Frontal cortex (tissue), 4 donors: ENCODE results near the gene EID1. TPM values are rescaled to one million over a fixed set of nuclear protein-coding genes. Genes with fewer than 3 reads are reported as not detected.

Source experiments
- DNase-seq, 2 donors: peaks; one replicate each; pipeline ENCODE4 v3.0.0; 2012; ENCODE audit warnings: low spot score in 2 of 2
- FAIRE-seq: peaks from 2 replicates; lab custom pipeline; 2012; peaks lifted over from hg19 to GRCh38; lab: Jason Lieb, UNC
- total RNA-seq: library from RNA; depleted of rRNA; stranded (reverse); fragments of >200 nt; gene quantifications from one replicate; pipeline ENCODE4 v1.2.3, GENCODE V29; 2014
- donor health status: control.
- donor health status: control.
- donor health status: control.

EID1 gene
- total RNA-seq, 1 donor from 2014 or later = 278 TPM

DNA sequence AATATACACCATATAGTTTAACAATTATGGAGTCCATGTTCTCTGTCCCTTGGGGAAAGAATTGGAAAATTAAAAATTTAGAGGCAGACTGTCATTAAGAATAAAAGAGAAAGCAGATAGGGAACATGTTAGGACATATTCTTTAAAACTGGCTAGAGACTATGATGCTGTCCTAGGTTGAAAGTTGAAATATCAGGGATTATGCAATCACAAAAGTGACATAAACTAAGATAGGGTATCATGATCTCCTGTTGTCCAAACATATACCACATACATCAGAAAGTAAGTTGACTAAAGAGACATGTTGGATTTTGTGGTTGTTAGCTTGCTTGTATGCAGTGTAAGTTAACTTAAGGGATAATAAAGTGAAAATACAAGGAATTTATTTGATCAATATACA is 9.9 kb upstream of the EID1 start:
- FAIRE-seq (no peak), DNase-seq (no peak)

DNA sequence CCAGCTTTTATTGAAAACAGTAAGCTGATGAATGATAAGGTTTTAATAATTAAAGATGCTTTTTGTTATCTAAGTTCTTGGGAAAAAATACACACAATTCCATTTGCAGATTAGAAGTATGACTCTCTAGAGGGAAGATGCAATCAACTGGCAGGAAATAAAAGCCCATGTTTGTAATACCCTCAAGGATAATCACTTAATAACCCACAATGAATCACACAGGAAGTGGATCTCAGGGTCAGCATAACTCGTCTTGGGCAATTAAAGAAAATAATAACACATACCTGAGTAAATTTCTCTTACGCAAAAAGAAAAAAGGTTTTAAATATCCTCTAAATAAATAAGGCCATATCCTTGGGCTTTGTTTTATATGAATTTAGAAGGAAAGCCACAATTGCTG is 9.4 kb upstream of the EID1 start:
- no peak for DNase-seq
- FAIRE-seq = no peak

DNA sequence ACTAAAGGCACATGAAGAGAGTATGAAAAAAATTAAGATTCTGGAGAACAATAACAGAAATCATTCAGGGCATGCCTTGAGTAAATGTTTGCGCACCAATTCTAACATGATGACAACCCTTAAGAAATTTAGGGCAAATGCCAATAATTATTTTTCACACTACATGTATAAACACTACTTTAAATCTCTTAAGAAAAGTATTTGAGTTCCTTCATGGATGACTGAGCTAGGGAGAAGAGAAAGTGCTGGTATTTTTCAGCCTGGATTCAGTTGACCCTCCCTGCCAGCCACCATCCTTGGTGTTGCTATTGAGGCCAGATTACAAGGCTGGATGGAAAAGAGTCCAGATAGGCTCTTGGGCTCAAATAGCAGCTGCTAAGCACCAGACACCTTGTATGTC is 8.0 kb upstream of the EID1 start:
- DNase-seq (no peak), FAIRE-seq (no peak)

DNA sequence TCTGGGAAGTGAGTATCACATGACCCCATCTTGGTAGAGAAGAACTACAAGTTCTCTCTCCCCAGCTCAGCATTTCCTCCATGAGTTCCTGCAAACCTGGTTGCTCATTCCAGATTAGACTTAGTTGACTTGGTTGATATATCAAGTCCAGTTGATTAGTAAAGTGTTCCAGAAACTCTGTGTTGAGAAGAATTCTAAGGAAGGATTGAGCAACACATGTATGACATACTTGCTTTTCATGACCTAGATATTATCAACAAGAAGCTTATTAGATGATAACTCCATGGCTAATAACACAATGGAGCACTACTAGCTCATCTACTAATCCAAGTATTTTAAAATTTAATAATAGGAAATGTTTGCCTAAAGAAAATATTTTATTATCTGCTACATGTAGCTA is 6.4 kb upstream of the EID1 start:
- FAIRE-seq = no peak
- DNase-seq = no peak

DNA sequence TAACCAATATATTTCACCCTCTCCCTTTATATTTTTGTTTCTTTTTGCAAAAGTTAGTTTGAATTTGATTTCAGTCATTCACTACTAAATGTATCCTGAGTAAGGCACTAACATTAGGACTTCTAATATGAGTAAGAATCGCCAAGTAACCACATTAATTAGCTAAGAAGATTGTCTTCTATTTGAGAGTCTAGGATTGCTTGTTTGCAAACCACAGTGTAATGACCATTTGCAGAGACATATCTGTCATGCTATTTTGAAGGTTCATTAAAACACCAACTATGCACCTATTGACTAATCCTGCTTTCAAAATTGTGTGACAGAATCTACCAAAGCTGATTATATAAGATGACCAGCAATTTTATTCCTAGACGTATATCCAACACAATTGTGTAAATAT is 5.3 kb upstream of the EID1 start:
- FAIRE-seq (no peak), DNase-seq (no peak)

DNA sequence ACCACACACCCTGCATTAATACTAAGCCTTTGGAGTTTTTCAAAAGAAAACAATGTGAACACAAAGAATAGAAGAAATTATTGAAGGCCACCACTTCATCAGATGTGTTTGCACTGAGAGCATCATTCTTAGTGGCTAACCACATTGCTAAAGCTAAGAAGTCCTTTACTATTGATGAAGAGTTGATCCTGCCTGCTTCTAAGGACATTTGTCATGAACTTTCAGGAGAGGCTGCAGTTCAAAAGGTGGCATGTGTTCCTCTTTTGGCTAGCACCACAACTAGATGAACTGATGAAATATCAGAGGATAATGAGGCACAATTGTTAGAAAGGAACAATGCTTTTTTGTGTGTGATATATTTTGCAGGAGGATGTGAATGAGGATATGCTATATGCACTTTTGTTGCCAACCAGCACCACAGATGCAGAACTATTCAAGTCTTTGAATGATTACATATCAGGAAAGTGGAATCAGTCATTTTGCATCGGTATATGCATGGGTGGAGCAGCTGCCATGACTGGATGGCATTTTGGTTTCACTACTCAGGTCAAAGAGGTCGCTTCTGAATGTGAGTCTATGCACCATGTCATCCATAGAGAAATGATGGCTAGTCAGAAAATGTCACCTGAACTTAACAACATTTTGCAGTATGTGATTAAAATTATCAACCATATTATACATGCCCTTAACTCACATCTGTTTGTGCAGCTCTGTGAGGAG is 2.5 kb upstream of the EID1 start:
- FAIRE-seq (no peak), DNase-seq (no peak)

DNA sequence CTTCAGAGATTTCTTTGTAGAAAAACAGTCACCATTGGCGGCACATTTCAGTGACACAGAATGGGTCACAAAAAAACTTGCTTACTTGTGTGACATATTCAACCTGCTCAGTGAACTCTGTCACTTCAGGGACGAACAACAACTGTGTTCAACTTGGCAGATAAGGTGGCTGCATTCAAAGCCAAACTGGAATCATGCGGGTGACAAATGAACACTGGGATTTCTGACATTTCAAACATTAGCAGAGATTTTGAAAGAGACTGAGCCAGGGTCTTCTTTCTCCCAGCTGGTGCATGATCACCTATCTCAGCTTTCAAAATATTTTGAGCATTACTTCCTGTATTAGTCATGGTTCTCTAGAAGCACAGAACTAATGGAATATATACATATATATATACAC is 1.9 kb upstream of the EID1 start:
- no peak for DNase-seq
- FAIRE-seq = no peak

DNA sequence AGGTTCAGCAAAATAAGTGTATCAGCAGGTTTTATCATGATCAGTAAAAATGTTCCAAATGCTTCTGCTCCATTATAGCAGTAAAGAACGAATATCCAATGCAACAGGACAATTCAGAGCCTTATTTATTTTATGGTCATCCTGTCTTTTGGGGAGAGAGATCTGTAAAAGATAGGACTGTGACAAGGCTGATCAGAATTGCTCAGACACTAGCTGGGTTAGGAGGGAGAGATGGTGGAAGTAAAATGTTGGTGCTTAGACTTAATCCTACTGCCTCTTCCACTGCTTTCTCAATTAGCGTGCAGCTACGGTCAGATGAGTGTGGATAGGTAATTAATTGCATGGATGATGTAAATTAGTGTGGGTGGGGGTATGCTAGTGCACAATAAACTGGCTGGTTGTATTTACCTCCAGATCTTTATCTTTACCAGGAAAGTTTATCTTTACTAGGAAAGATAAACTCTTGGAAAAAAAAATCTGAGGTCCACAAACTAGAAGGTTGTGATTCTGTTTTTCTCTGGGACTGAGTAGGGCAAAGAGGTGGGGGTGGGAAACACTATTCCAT is 2.2 kb downstream of the EID1 start:
- no peak for DNase-seq
- FAIRE-seq = no peak

DNA sequence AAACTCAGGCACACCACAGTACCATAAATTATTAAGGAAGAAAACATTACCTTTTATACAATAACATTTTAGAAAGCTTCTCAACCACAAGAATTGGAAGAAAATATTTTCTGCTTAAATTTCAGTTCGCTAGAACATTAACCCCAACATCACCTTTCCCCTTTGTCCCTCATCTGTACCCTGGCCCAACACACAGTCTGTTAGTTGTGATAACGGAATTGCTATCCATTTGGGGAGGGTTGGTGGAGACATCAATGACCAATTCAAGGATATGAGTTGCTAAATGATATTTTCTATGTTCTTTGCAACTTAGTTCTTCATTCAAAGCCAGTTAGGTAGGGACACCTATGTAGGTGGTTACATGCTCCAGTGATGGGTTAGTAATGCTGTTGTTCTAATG is 5.8 kb downstream of the EID1 start:
- DNase-seq (no peak), FAIRE-seq (no peak)

DNA sequence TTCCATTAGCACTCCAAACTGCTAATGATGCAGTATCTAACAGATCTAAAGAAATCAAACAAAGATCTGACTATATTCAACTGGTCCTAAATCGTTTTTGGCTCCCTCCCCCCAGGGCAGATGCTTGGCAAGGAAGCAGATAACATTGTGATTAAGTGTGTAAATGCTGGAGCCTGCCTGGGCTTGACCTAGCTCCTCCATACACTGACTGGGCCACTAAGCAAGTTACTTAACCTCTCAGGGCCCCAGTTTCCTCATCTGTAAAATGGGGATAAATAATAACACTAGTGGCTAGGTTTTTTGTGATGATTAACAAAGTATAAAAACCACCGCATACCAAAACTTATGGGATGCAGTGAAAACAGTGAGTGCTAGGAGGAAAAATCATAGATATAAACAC is 9.2 kb downstream of the EID1 start:
- FAIRE-seq = no peak

DNA sequence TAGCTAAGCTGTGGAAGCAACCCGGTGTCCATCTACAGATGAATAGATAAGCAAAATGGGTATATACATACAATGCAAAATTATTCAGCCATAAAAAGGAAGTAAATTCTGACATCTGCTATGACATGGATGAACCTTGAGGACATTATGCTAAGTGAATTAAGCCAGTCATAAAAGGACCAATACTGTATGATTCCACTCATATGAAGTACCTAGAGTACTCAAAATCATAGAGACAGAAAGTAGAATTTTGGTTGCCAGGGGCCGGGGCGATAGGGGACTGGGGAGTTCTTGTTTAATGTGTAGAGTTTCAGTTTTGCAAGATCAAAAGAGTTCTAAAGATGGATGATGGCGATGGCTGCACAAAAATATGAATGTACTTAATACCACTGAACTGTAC is 10.3 kb downstream of the EID1 start:
- DNase-seq (no peak), FAIRE-seq (no peak)

More for the DNA sequence above, 9.2 kb downstream of the EID1 start:
- DNase-seq = no peak

DNA sequence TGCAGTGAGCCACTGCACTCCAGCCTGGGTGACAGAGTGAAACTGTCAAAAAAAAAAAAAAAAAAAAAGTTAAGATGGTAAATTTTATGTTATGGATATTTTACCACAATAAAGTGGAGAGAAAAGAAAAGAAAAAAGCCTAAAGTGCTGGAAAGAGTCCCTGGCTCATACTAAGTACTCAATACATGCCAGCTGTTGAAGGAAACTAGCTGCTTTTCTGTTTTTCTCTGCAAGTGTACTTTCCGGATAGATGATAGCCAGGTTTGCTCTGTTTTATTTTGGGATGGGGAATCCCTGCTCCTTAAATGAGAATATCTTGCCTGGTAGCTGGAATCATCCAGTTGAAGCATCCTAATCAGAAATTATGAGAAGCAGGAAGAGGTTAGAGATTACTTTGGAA is 10.9 kb downstream of the EID1 start:
- FAIRE-seq = no peak

DNA sequence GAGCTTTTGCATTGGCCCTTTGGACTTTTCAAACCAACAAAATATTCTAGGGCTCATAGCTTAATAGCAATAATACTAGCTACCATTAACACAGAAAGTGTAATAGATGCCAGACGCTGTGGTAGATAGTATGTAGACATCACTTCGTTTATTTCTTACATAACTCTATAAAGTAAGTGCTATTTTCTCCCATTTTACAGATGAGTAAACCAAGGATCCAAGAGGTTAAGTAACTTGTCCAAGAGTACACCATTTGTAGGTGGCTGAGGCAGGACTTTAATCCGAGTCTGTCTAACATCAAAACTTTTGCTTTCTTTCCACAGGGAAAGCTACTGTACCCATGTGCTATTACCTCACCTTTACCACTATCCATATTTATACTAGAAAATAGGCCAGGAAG is 12.0 kb downstream of the EID1 start:
- FAIRE-seq (no peak), DNase-seq (no peak)

More for the DNA sequence above, 10.9 kb downstream of the EID1 start:
- DNase-seq = no peak

DNA sequence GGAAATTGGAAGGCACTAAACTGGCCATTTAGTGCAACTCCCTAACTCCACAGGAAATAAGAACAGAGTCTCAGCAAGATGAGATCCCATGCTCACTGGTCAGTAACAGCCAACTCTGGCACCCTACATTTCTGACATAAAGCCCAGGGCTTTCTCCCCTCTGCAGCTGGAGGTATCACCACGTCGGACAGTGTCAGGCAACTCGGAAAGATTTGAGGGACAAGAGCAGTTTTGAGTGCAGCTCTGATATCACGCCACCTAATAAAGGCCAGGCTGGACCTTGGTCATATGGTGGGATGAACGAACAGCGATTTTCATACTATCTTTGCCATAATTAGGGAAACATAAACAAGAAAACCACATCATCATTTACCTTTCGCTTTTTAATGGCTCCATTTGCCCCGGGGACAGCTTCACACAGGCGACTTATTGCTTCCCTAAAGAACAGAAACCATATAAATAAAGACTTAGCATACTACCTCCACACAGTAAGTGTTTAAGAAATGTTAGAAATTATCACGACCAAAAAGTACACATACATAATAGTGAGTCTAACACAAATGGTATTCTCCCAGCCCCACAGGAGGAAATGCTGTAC is 12.5 kb downstream of the EID1 start:
- FAIRE-seq (no peak), DNase-seq (no peak)

DNA sequence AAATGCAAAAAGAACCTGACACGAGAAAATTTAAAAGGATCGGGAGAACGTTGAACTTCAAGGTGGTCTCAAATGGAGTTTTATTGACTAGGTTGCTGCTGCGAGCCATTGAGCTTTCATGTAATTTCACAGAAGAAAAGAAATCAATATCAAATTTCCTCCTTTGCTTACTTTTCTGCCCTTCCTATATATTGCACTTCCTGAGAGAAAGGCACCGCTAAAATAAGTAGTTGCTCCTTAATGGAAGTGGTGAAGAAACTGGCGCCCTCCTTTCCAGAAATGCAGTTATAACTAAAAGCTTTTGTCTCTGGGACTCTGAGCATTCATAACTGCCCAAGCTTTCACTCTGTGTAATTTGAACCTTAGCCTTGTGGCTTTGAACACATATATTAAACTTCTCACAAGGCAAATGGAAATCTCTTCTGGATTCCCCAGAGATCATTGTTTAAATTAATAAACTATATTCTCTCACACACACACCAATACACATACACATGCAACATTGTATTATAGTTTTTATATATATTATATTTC is 13.4 kb downstream of the EID1 start:
- DNase-seq (no peak), FAIRE-seq (no peak)

DNA sequence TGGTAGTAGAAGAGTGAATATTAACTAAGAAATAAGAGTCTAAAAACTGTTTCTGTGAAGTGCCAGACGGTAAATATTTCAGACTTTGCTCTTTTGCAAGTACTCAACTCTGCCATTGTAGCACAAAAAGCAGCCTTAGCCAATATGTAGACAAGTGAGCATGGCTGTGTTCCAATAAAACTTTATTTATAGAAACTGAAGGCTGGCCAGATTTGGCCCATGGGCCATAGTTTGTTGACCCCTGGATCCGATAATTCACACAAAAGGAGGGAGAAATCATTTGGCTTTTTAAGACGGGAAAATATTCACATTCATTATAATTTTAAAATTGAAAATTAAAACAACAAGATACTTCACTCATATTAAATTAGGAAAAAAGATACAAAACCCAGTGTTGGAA is 15.4 kb downstream of the EID1 start:
- DNase-seq = no peak
- FAIRE-seq = no peak

DNA sequence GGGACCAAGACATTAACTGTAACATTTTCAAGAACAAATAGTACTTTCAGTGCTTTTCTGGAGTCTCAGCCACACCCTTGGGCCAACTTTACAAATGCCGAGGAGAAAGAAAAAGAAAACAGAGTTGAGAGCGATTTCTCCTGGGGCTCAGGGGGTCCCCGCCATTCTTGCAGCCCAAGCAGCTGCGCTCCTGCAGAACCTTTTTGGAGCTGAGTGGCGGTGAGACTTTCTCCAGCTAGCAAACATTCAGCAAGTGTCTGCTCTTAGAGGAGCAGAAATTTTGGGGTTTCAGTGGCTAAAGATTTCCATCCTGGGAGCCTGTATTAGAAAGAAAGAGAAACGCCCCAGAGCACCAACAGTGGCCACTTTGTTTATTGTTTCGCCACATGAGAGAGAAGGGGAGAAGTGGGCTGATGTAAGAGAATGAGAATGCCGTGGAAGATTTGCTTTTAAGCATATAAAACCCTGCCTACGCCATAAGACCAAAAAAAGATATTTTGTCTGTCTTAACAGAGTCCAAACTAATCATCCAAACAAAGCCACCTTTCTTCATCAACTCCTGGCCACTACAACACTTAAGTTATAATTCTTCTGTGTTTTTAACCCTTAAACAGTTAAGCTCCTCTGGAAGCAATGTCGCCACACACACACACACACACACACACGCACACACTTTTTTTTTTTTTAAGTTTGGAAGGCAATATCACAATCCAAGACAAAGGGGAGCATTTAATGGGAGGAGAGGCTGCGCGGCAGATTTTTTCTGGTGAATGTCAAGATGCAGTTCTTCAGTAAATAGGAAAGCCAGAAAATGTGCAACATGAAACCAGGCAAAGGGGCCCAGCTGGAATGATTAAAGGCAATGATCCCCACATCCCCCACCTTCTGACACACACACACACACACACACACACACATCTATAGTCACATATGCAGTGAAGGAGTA is 19.2 kb downstream of the EID1 start:
- no peak for FAIRE-seq

DNA sequence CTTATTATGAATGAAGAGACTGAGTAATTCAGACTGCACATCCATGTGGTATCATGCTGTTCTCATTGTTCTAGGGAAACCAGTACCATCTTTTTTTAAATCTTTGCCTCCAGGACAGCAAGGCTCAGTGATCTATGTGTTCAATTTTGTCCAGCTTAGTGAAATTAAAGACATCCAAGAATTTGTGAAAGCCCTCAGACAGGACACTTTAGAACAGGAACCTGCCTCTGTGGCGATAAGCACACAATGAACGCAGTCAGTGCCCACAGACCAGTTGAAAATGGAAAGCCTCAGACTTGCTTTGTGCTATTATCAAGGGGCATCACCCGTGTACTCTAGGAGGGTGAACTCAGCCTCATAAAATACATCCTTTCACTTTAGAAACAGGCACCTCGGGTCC is 20.1 kb downstream of the EID1 start:
- DNase-seq = no peak
- no peak for FAIRE-seq

More for the DNA sequence above, 19.2 kb downstream of the EID1 start:
- peak; percentile 22 to 27 for DNase-seq

DNA sequence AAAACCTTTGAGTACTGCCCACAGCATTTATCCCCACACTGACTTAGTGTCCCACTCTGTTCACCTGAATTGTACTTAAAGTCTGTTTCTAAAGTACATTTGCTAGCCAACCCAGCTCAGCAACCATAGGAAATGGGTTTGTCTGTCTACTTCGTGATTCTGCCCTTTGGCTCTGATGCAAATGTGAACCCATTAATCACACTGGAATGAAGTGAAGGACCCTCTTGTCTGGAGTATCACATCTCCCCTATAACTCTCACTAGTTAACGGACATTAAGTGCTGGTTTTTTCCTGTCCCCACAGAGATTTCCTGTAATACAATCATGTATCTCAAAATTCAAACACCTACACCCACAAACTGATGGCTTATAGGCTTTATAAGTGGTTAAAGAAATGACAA is 20.5 kb downstream of the EID1 start:
- FAIRE-seq = no peak

DNA sequence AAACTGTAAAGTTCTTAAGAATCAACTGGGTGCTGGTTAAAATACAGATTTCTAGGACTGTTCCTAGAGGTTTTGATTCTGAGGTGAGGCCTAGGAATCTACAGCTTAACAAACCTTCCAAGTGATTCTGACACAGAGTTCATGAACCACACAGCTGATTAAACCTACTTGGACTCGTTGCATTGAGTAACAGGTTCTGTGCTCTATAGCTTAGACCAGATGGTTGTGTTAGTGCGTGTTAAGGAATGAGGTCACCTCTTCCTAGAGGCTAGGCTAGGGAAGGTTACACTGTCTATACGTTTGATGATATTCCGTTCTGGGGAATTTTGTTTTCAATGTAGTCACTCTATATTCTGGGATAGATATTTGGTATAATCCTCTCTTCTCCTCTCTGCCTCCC is 21.9 kb downstream of the EID1 start:
- no peak for FAIRE-seq

More for the DNA sequence above, 20.5 kb downstream of the EID1 start:
- DNase-seq = no peak

More for the DNA sequence above, 21.9 kb downstream of the EID1 start:
- no peak for DNase-seq
